Measurements from ENCODE around the gene FLII. TPM values are rescaled to one million over a fixed set of nuclear protein-coding genes. Genes with fewer than 3 reads are reported as not detected.

FLII gene
- total and polyA plus RNA-seq, 12 donors = 150 to 652 (median 297) TPM

DNA sequence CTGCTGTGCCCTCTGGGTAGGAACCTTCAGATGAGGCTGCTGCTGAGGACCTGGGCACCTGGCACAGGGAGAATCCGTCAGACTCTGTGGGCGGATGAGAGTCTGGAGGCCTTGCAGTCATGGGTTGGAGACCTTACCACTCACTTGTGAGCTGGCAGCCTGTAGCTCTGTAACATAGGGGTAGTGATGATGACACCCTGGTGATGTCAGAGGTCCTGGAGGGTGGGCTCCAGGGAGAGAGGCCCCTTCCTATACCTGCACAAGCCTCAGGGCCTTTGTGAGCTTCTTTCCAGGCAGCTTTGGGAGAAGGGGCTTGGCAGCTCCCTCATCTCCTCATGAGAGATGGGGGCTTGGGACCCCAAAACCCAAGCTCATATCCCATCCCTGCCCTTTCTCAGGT lies 3.6 kb upstream of the FLII start:
- intact Hi-C loops (cut with DNase I) = no loop called here
- H3K27ac ChIP-seq = peak overlapping the region in 4 of 5 donors; percentile 91 to 96 (median 93)
- WGBS, 4 donors = 63 to 76% methylated on average over 2 of the region's 2 CpGs; no CpG with 5 or more reads in 2 of the 4 donors
- no peaks in the 10 kb centered on the region for H3K27me3 ChIP-seq
- no peak overlapping the region for H3K4me3 ChIP-seq
- peaks cover 0 to 31% of the 10 kb centered on the region in 2 donors for H3K36me3 ChIP-seq (replicated peaks in 1 of 2)
- peaks cover 31 to 41% of the 10 kb centered on the region in 2 donors for H3K4me1 ChIP-seq (replicated peaks in 1 of 2)
- DNase-seq = no peak
- no peak for TF ChIP-seq POLR2A (IDR thresholded peaks at IDR 0.05)
- no peaks in the 10 kb centered on the region for H3K9me3 ChIP-seq (replicated peaks in 1 of 3)

- no peak for DNase-seq
- 82 to 100% (median 88%) methylated on average over 1 to 3 of the region's 3 CpGs for WGBS, 4 donors
- intact Hi-C loops (cut with DNase I) = no loop called here
- Histone ChIP-seq H3K27me3 (no peaks in the 10 kb centered on the region), H3K36me3 (replicated peaks in 1 of 2) (peaks cover 0 to 33% of the 10 kb centered on the region in 2 donors), H3K4me3 (peak overlapping the region in 1 of 4 donors; percentile 90), H3K27ac (peak overlapping the region in 4 of 5 donors; percentile 91 to 96 (median 93)), H3K4me1 (replicated peaks in 1 of 2) (peaks cover 36 to 46% of the 10 kb centered on the region in 2 donors), H3K9me3 (replicated peaks in 1 of 3) (no peaks in the 10 kb centered on the region)
- TF ChIP-seq, protein P1, sequence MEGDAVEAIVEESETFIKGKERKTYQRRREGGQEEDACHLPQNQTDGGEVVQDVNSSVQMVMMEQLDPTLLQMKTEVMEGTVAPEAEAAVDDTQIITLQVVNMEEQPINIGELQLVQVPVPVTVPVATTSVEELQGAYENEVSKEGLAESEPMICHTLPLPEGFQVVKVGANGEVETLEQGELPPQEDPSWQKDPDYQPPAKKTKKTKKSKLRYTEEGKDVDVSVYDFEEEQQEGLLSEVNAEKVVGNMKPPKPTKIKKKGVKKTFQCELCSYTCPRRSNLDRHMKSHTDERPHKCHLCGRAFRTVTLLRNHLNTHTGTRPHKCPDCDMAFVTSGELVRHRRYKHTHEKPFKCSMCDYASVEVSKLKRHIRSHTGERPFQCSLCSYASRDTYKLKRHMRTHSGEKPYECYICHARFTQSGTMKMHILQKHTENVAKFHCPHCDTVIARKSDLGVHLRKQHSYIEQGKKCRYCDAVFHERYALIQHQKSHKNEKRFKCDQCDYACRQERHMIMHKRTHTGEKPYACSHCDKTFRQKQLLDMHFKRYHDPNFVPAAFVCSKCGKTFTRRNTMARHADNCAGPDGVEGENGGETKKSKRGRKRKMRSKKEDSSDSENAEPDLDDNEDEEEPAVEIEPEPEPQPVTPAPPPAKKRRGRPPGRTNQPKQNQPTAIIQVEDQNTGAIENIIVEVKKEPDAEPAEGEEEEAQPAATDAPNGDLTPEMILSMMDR (IDR thresholded peaks at IDR 0.05) = no peak
- TF ChIP-seq POLR2A (IDR thresholded peaks at IDR 0.05) = no peak
These were observed 3.1 kb upstream of the FLII start for GRCh38 chr17:18261659-18262058.

DNA sequence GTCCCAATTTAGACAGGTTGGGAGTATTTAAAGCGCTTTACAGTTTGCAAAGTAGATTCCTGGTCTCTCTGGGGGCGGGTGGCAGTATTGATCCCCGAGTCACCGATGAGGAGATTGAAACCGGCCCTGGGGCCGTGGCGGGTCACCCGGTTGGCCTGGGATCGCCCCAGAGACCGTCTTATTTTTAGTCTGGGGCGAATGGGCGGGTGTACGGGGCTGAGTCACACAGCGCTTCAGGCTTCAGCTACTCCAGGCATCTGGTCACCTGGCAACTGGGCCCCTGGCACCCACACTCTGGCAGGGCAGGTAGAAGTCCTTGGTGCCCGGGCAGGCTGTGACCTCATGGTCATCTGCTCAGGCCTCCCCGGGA lies 2.6 kb upstream of the FLII start:
- WGBS, 4 donors = 1 to 2% (median 1%) methylated on average over 10 to 16 of the region's 16 CpGs; no CpG with 5 or more reads in 1 of the 4 donors
- H3K36me3 ChIP-seq (replicated peaks in 1 of 2) = peaks cover 0 to 38% of the 10 kb centered on the region in 2 donors
- peak overlapping the region; percentile 91 to 96 (median 93) for H3K27ac ChIP-seq
- peak overlapping the region; percentile 43 to 94 (median 80) for H3K4me3 ChIP-seq
- H3K4me1 ChIP-seq (replicated peaks in 1 of 2) = peaks cover 41 to 51% of the 10 kb centered on the region in 2 donors
- TF ChIP-seq, protein P1 (IDR thresholded peaks at IDR 0.05) = peak in 1 of 6 experiments; percentile 4
- peak; percentile 2 to 65 for TF ChIP-seq POLR2A (IDR thresholded peaks at IDR 0.05)
- no peaks in the 10 kb centered on the region for H3K9me3 ChIP-seq (replicated peaks in 1 of 3)
- H3K27me3 ChIP-seq = no peaks in the 10 kb centered on the region
- DNase-seq = peak; percentile 84 to 96 (median 93)
- intact Hi-C loops (cut with DNase I) = no loop called here

GRCh38 chr17:18260332-18261145 lies 2.0 kb upstream of the FLII start, which contains the start of gene MIEF2:
Gene MIEF2, plus strand, starts transcription at chr17:18260662. Its CDS starts 2,059 bp downstream, at chr17:18262721.
- Histone ChIP-seq H3K27ac (peak within 1 kb of the TSS; percentile 91 to 96 (median 93)), H3K4me1 (replicated peaks in 1 of 2) (peaks cover 41 to 53% of the 10 kb centered on the region in 2 donors), H3K9me3 (replicated peaks in 1 of 3) (no peaks in the 10 kb centered on the region), H3K27me3 (no peaks in the 10 kb centered on the region), H3K36me3 (replicated peaks in 1 of 2) (peaks cover 0 to 40% of the 10 kb centered on the region in 2 donors), H3K4me3 (peak within 1 kb of the TSS; percentile 43 to 94 (median 80))
- peak; percentile 5 to 71 for TF ChIP-seq POLR2A (IDR thresholded peaks at IDR 0.05)
- TF ChIP-seq, protein P1 (IDR thresholded peaks at IDR 0.05) = no peak
- intact Hi-C loops (cut with DNase I) = no loop called here
- DNase-seq = peak; percentile 94 to 98 (median 97)
- WGBS, 4 donors = 0 to 2% (median 1%) methylated on average over 21 to 72 of the region's 72 CpGs

Data from adrenal gland (tissue), 12 donors.